OCI-LY3 (cell line): ENCODE data around the gene THOC6.

Experiments
- EZH2phosphoT487 ChIP-seq: fragments of 200-600 bp; shearing (Covaris generic); IDR thresholded peaks from 2 replicates; pipeline ENCODE4 v1.6.1; 2018; ENCODE audit warnings: antibody characterized with exemption, mixed run types, low read depth
- TF ChIP-seq, protein P1 (sequence below): fragments of 200-600, 300-600 bp; sonication (generic); IDR thresholded peaks from 2 replicates; pipeline ENCODE4 v1.5.1; 2014; ENCODE audit warnings: antibody characterized with exemption, low read length, low read depth

DNA sequence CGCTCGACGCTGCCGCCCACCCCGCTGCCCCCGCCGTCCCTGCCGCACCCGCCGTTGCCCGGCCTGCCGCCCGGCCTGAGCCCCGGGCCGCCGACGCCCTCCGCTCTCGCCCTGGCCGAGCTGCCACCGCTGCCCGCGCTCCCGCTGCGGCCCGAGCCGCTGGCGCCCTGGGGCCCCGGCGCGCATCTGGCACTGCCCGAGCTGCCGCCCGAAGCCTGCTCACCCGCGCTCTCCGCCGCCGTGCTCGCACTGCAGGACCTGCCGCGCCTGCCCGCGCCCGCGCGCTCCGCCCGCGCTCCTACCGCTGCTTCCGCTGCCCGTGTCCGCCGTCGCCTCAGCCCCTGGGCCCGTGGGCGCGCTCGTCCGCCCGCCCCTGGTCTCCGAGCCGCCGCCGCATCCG lies 19.5 kb upstream of the THOC6 start:
- TF ChIP-seq, protein P1, sequence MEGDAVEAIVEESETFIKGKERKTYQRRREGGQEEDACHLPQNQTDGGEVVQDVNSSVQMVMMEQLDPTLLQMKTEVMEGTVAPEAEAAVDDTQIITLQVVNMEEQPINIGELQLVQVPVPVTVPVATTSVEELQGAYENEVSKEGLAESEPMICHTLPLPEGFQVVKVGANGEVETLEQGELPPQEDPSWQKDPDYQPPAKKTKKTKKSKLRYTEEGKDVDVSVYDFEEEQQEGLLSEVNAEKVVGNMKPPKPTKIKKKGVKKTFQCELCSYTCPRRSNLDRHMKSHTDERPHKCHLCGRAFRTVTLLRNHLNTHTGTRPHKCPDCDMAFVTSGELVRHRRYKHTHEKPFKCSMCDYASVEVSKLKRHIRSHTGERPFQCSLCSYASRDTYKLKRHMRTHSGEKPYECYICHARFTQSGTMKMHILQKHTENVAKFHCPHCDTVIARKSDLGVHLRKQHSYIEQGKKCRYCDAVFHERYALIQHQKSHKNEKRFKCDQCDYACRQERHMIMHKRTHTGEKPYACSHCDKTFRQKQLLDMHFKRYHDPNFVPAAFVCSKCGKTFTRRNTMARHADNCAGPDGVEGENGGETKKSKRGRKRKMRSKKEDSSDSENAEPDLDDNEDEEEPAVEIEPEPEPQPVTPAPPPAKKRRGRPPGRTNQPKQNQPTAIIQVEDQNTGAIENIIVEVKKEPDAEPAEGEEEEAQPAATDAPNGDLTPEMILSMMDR = no peak
- TF ChIP-seq EZH2phosphoT487 = no peak
